CD4-positive, alpha-beta T cell treated with Interleukin-15 for 4 hours (primary cell): ENCODE results near the gene DNAJC16.

Experiments used
- DNase-seq: peaks from one replicate; pipeline ENCODE4 v3.0.0-alpha.2; 2020; ENCODE audit warnings: low spot score

DNAJC16 gene

DNA sequence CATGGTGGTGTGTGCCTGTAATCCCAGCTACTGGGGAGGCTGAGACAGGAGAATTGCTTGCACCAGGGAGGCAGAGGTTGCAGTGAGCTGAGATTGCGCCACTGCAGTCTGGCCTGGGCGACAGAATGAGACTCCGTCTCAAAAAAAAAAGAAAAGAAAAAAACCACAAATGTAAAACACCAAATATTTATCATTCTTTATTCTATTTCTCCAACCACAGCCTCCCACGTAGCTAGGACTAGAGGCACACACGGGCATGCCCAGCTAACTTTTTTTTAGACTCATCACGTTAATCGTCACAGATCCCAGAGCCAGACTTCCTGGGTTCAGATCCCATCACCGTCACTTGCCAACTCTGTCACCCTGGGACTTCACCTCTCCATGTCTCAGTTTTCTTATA is 13.5 kb downstream of the DNAJC16 start:
- DNase-seq, result no peak

DNA sequence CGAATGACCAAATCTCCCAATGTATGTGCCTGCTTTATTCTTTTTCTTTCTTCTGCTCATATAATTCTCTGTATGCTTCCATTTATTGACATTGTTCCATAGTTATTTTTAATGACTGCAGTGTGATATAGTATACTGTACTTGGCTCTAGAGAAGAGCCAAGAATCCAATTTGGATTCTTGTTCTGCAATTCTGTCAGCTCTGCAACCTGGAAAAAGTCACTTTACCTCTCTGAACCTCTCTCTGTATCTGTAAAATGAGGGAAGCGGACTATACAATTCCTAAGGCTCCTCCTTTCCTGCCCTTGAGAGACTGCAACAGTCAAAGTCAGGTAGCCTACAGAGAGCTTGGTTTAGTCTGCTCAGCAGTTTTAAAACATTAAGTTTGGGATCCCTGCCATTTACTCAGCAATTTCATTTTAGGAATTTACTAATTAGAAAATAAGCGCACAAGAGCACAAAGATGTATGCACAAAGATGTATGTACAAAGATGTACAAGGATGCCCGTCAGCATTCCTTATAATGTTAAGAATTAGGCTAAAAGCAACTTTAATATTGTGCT is 14.7 kb downstream of the DNAJC16 start:
- no peak for DNase-seq

DNA sequence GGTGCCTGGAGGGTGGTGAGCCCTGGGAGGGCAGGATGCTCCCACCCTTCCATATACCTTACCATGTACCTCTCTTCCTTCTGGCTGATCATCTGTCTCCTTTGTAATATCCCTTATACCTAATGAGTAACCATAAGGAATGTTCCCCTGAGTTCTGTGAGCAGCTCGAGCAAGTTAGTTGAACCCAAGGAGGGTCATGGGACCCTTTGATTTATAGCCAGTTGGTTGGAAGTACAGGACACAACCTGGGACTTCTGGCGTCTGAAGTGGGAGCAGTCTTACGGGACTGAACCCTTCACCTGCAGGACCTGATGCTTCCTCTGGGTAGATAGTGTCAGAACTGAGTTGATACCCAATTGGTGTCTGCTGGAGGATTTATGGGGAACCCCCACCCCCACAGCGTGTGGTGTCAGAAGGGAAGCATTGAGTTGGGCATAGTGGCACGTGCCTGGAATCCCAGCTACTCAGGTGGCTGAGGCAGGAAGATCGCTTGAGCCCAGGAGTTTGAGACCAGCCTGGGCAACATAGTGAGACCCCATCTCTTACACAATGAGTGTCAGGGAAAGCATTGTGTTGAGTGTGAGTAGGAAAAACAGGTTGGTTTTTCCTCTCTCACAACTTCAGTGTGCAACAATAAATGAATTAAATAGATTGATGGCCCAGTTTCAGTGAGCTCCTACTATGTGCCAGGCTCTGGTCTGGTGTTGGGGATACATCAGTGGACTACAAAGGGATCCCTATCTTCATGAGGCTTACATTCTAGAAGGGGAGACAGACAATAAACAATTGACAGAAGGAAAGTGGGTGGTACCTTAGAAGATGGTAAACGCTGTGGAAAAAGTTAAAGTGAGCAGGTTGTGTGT is 16.0 kb downstream of the DNAJC16 start:
- DNase-seq, result no peak

DNA sequence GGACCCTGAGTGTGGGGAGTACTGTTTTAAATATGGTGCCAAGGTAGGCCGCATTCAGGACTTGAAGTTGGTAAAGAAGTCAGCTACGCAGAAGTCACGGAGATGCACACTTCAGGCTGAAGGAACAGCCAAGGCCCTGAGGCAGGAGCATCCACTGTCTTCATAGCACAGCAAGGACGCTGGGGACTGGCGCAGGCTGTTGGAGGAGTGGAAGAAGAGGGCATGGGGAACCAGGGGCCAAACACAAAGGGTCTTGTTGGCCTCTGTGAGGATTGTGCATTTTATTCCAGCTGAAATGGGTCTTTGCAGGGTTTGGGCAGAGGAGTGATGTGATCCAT is 16.6 kb downstream of the DNAJC16 start:
- no peak for DNase-seq

DNA sequence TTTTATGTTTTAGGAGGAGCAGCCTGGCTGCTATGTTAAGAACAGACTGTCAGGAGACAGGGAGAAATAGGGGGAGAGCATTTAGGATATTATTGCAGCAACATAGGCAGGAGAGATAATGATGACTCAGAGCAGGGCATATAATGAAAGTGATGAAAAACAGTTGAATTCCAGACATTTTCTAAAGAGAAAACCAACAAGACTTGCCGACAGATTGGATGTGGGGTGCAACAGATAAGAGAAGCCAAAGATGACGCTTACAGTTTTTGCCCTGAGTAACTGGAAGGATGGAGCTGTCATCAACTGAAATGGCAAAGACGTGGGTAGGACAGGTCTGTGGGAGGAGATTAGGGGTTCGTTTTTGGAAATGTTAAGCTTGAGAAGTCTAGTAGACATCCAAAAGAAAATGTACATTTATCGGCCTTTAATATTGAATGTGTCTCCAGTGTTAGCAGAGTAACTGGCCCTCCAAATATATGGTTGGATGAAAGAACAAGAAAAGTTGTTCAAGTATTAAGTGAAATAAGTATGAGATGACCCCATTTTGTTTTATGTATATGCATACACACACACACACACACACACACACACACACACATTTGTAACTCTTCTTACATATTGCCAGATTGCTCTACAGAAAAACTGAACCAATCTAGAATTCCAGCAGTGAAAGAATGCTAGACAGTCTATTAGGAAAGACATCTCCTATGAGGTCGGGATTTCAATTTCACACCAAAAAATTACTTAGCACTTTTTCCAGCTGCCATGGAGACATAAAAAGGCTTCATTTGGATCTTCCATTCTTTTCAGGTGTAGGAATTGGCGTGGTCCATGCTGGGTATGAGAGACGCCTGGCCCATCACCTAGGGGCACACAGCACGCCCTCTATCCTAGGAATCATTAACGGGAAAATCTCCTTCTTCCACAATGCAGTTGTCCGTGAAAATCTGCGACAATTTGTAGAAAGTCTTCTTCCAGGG is 17.2 kb downstream of the DNAJC16 start:
- DNase-seq, result no peak

DNA sequence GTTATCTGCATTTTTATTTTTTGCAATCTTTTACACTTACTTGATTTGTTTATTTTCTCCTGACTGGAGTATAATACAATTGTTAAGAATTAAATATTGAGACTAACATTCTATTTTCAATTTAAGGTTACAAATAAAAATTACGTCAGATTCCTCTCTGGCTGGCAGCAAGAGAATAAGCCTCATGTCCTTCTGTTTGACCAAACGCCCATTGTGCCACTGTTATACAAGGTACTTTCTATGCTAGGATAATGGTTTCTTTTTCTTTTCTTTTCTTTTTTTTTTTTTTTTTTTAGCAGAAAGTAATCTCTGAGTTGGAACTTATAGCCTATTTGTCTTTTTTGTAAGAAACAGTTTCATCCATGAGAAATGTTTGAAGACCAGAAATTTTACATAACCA is 20.0 kb downstream of the DNAJC16 start:
- DNase-seq, result no peak

DNA sequence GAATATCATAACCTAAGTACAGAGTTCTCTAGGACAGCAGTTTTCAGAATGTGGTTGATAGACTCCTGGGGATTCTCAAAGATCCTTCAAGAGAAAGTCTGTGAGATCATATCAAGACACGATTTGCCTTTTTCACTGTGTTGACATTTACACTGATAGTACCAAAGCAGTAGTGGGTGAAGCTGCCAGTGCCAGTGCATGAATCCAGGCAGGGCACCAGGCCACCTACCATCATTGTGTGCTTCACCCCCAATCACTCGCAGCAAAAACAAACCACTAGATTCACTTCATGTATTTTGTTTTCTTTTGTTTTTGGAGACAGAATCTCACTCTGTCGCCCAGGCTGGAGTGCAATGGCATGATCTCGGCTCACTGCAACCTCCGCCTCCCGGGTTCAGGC is 23.9 kb downstream of the DNAJC16 start:
- DNase-seq, result no peak

DNA sequence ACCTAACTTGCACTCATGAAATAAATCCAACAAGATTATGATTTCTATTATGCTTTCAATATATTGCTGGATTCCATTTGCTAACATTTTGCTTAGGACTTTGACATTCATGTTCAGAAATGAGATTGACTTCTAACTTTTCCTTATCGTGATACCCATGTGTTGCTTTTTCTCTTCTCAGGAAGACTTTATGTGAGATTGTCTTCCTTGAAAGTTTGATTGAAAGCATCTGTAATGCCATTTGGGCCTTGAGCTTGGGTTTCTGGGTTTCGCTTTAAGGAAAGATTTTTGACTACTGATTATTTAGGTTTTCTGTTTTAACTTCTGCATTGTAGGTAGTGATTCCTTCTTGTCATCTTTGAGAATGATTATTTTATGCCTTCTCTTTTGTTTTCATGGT is 30.4 kb downstream of the DNAJC16 start:
- no peak for DNase-seq

DNA sequence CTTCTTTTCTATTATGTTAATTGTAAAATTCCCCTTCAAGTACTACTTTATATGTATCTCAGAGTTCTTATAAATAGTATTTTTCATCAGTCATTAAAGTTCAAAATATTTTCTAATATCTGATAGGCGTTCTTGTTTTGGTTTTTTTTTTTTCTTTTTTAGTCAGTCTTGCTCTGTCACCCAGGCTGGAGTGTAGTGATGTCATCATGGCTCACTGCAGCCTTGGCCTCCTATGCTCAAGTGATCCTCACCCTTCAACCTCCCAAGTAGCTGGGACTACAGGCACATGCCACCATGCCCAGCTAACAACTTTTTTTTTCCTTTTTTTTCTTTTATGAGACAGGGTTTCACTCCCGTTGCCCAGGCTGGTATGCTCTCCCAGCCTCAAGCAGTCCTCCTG is 30.9 kb downstream of the DNAJC16 start:
- DNase-seq, result no peak

DNA sequence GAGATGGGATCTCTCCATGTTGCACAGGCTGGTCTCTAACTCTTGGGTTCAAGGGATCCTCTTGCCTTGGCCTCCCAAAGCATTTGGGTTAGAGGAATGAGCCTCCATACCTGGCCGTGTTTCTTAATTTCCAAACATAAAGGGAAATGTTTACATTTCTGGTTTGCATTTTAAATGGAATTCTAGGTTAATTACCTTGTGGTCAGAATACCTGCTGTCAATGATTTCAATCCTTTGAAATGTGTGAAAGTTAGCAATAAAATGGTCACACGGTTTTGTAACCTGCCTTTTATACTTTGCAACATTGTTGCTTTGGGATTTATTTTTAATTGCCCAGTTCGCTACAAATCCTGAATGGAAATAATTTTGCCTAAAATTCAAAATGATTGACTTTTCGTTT is 31.9 kb downstream of the DNAJC16 start:
- DNase-seq, result no peak

DNA sequence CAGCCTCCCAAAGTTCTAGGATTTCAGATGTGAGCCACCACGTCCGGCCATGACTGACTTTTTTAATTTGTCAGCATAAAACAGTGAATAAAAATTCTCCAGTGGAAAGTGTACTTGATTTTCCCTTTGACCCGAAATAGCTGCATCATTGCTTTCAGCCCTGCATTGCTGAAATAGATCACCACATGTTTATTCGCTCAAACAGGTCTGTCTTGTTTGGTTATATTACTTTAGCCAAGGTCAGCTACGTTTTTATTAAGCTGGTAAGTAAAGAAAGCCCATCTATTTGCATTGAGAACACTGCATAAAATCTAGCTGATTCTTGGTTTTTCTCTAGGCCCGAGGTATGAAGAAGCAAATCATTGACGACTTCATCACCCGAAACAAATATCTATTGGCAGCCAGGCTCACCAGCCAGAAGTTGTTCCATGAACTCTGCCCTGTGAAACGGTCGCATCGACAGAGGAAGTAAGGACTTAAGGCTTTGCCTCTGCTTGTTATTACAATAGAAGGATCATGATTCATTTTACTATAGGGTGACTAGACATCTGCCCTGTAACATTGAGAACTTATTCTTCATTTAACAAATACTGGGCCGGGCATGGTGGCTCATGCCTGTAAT is 32.7 kb downstream of the DNAJC16 start:
- no peak for DNase-seq

DNA sequence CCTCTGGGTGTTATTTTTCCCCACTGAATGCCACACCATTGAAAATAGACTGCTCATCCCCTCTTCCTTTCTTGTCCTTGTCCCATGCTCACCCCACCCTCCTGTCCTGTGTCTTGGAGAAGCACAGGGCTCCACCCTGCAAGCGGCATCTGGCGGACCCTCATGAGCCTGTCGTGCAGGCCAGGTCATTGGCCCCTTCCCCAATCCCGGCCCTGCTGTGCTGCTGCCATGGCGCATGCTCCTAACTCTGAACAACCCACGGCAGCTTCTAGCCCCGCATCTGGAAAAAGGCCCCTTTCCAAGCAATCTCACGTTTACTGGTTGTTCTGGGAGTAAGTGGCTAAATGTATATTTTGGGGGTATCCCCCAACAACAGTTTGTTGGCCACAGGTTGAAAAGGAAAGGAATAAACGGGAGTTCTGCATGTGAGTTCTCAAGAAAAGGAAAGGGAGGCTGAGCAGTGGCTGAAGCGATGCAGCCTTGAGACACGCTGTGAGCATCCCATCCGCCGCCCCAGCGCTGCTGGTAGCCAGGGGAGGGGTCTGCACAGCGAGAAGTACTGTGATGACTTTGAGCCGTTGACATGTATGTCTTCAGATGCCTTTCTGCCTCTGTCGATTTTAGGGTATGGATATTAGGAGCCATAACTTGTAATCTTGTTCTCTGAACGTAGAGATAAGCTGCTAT is 41.9 kb downstream of the DNAJC16 start:
- DNase-seq, result no peak

DNA sequence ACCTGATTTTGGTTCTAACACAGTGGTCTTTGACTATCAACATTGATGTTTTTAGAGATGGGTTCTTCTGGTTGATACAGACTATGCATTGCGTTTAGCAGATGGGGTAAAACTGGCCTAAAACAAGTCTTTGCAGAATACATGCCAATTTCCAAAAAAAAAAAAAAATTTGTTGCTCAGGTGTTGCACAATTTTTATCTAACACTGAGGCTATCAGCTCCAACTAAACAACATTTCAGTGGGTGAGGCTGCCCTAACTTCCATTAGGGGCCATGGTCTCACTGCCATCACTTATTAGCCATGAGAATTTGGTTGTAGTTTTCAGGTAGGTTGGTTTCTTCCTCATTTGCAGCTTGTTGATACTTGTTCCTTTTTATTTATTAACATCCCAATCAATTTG is 44.2 kb downstream of the DNAJC16 start:
- DNase-seq, result no peak

DNA sequence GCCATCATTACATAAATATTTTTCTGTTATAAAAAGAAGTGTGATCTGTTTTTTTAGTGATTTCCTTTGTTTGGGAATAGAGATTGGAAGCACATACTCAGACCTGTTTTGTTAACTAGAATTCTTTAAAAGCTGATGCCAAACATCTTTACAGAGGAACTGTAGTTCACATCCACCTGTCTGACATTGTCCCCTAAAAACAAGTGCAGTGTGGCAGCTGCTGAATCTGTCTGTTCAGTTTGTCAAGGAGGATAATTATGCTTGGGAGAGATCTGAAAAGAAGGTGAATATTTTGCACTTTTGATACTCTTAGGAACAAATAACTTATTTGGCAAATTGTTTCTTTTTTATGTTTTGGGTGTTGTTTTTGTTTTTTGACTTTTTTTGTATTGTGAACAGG is 44.6 kb downstream of the DNAJC16 start:
- no peak for DNase-seq

DNA sequence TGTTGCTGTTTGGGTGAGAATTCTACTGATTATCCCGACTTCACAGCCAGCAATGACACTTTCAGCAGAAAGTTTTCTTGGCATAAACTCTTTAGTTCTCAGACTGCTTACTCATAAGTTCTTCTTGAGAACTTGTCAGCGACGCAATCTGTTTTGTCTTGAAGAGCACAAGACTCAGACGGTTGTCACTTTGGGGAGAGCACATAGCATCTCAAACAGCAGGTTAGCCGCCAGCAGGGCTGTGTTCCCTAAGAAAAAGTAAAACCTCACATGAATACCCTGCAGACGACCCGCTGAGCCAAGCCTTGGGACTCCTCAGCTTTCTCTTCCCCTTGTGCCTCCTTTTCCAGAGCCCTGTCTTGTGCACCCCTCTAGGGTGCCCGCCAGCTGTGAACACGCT is 46.8 kb downstream of the DNAJC16 start:
- DNase-seq, result no peak

DNA sequence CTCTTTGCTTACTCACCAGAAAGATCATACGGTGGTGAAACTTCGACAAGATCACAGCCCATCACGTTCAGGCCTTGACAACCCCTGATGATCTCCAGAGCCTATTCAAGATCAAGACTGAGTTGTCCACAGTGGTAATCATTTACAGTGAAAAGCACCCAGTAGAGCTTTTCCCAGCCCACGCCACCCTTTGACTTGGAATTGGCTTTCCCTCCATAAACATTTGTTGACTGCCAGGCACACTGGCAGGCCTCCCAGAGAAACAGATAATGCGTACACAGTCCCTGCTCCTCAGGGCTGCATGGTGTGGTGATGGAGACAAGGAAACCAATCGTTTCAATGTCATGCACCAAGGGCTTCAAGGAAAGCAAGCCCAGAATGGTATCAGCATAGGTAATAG is 48.1 kb downstream of the DNAJC16 start:
- no peak for DNase-seq

DNA sequence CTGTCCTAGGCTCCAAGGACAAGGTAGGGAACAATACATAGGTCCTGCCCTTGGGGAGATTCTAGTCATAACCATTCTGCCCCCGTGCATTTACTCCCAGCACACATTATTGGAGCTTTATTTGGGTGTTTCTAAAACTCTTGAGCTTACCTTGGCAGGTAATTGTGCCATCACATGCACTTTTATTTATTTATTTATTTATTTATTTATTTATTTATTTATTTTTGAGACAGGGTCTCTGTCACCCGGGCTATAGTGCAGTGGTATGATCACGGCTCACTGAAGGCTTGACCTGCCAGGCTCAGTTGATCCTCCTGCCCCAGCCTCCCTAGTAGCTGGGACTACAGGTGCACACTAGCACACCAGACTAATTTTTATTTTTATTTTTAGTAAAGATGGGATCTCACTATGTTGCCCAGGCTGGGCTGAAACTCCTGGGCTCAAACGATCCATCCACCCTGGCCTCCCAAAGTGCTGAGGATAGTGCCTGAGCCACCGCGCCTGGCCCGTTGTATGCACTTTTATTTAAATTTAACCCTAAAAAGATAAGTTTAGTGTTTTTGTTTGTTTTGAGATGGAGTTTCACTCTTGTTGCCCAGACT is 49.0 kb downstream of the DNAJC16 start:
- no peak for DNase-seq

DNA sequence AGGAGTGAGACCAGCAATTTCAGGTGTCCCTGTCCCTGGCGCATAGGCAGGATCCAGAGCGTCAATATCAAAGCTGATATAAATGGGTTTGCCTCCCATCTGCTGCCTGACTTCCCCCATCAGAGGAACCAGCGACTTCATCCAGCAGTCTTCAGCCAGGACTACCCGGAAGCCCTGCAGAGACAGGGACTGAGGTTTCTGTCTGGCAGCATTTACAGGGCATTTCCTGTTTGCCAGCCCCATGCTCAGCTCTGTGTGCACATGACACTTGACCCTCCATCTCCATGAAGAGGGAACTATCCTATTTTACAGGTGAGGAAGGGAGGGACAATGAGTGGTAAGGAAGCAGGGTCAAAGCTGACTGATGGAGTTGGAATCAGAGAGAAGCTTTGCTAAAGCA is 51.0 kb downstream of the DNAJC16 start:
- DNase-seq, result no peak

DNA sequence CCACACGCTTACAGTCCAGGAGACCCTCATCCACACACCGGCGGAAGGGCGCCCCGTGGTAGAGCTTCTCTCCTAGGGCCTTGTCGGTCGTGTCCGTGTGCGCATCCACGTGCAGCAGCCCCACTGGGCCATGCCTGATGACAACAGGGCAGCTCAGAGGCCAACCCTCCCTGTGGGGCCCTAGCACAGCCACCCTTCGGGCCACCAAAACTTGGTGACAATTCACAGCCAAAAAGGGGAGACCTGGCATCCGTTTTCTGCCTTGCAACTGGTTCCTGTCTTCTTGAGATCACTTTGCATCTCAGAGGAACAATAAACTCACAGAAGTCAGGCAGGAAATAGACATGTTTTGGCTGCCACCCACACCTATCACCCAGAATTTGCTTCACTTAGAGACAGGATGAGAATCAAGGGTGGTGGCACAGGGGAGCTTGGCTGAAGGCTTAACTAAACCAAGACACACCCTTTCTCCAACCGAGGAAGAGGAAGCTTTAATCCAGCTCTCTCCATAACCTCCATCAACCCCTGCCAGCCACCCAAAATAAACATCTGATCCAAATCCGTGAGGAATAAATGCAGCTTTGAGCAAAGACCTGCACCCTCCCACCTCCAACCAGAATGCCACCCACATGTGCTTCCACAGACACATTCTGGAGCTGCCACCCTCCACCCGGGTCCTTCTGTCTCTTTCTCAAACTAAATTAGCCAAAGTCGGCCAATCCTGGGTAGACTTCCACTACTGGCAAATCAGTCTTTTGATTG is 52.5 kb downstream of the DNAJC16 start:
- DNase-seq, result peak; percentile 50

DNA sequence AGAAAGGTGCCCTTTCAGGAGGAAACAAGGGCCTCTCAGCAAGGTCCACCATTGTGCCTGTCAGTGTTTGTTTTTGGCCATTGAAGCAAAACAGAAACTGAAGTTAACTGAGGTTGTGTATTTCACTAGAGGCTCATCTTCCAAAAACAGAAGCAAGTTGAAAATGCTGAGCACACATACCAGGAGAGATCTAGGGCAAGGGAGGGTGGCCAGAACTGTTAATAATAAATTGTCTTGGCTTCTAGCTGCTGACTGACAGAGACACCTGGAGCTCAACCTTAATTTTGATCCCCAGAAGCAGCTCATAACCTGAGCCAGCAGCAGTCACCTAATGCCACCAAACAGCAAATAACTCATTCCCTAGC is 53.0 kb downstream of the DNAJC16 start:
- DNase-seq, result no peak
